Ureter (tissue), 1 donor: ENCODE measurements around the gene RBM33. TPM values are rescaled to one million over a fixed set of nuclear protein-coding genes. Genes with fewer than 3 reads are reported as not detected.
"Not testable (repeated sequence)": the region's sequence is repeated elsewhere in the genome, so short reads cannot be mapped to it uniquely, and the experiment has no call there.

ENCODE experiments used
- DNase-seq: peaks from one replicate; pipeline ENCODE4 v3.0.0-alpha.2; 2020; ENCODE audit warnings: low spot score
- total RNA-seq: library from RNA; stranded (reverse); gene quantifications from one replicate; pipeline ENCODE4 v1.2.4, GENCODE V29; 2023
- donor health status: DM: yes; HTN: yes; CAD: no.

The RBM33 gene
- total RNA-seq, 1 donor from 2014 or later = 70.8 TPM

- no peak for DNase-seq
Measured at GRCh38 chr7:155663937-155664336, 19.5 kb downstream of the RBM33 start.

- DNase-seq = no peak
Measured at GRCh38 chr7:155665079-155665956, 20.9 kb downstream of the RBM33 start.

- no peak for DNase-seq
Measured at GRCh38 chr7:155665957-155666287, 21.5 kb downstream of the RBM33 start.

GRCh38 chr7:155667241-155667829, 22.9 kb downstream of the RBM33 start:
- DNase-seq = no peak

- DNase-seq = no peak
Measured at GRCh38 chr7:155669717-155670505, 25.4 kb downstream of the RBM33 start.

- no peak for DNase-seq
Measured at GRCh38 chr7:155670521-155670920, 26.1 kb downstream of the RBM33 start.

- DNase-seq = no peak
Measured at GRCh38 chr7:155674556-155674955, 30.1 kb downstream of the RBM33 start.

- no peak for DNase-seq
Measured at GRCh38 chr7:155676052-155676451, 31.6 kb downstream of the RBM33 start.

GRCh38 chr7:155677688-155678087, 33.2 kb downstream of the RBM33 start:
- no peak for DNase-seq

- DNase-seq = no peak
Measured at GRCh38 chr7:155680124-155680523, 35.7 kb downstream of the RBM33 start.

GRCh38 chr7:155680864-155681263, 36.4 kb downstream of the RBM33 start:
- DNase-seq = no peak

GRCh38 chr7:155681663-155682062, 37.2 kb downstream of the RBM33 start:
- DNase-seq = no peak

- DNase-seq = no peak
Measured at GRCh38 chr7:155682484-155682883, 38.0 kb downstream of the RBM33 start.

GRCh38 chr7:155683098-155683497, 38.6 kb downstream of the RBM33 start:
- DNase-seq = no peak

- DNase-seq = no peak
Measured at GRCh38 chr7:155683714-155684113, 39.3 kb downstream of the RBM33 start.

GRCh38 chr7:155684543-155684942, 40.1 kb downstream of the RBM33 start:
- no peak for DNase-seq

- DNase-seq = no peak
Measured at GRCh38 chr7:155685070-155685790, 40.8 kb downstream of the RBM33 start.

GRCh38 chr7:155685791-155686160, 41.3 kb downstream of the RBM33 start:
- DNase-seq = no peak

- DNase-seq = not testable (repeated sequence)
Measured at GRCh38 chr7:155686620-155687324, 42.3 kb downstream of the RBM33 start.

GRCh38 chr7:155688237-155688636, 43.8 kb downstream of the RBM33 start:
- DNase-seq = not testable (repeated sequence)

- not testable (repeated sequence) for DNase-seq
Measured at GRCh38 chr7:155690655-155691054, 46.2 kb downstream of the RBM33 start.
